ENCODE measurements around the gene ZNF496. TPM values are rescaled to one million over a fixed set of nuclear protein-coding genes. Genes with fewer than 3 reads are reported as not detected.

Gene ZNF496
- total and polyA plus RNA-seq, 9 of the 15 experiments (the other 6 are each of a cell fraction or from before 2014, with no cell fraction given): 4.3 to 54.0 (median 31.3) TPM

GRCh38 chr1:247373721-247374141 lies 42.1 kb upstream of the ZNF496 start (continued):
- TF ChIP-seq TCF7L2 (IDR thresholded peaks at IDR 0.05; ENCODE audit: low read depth, low read length) (no peak), NR2F6 (CRISPR knock-in tag; IDR thresholded peaks at IDR 0.05) (no peak), BCLAF1 (IDR thresholded peaks at IDR 0.05; ENCODE audit: borderline replicate concordance in 1 of 2, control insufficient read depth in 1 of 2, low read depth in 2 of 2, low read length in 1 of 2) (no peak), FOSL1 (tag; conservative IDR thresholded peaks at IDR 0.05) (no peak), ZNF740 (CRISPR knock-in tag; IDR thresholded peaks at IDR 0.05) (no peak), ZNF740 (tag; IDR thresholded peaks at IDR 0.05) (no peak), NCOA2 (IDR thresholded peaks at IDR 0.05; ENCODE audit: partially characterized antibody in 2 of 2) (no peak), PTTG1 (tag; IDR thresholded peaks at IDR 0.05; ENCODE audit: low read depth) (no peak), E2F8 (IDR thresholded peaks at IDR 0.05; ENCODE audit: low read depth, partially characterized antibody) (no peak), ETV1 (tag; conservative IDR thresholded peaks at IDR 0.05; ENCODE audit: low read depth) (no peak), ZC3H8 (IDR thresholded peaks at IDR 0.05) (no peak)
